GM12892 (cell line): Measurements from ENCODE around the gene GABRA5.

ENCODE experiments used
- POLR2A ChIP-seq: IDR thresholded peaks from 2 replicates; pipeline ENCODE4 v1.6.1; 2011; ENCODE audit warnings: low read depth, low read length, control low read depth
- POLR2AphosphoS5 ChIP-seq: IDR thresholded peaks from 2 replicates; pipeline ENCODE4 v1.6.1; 2011; ENCODE audit warnings: low read depth, low read length, control low read depth

DNA sequence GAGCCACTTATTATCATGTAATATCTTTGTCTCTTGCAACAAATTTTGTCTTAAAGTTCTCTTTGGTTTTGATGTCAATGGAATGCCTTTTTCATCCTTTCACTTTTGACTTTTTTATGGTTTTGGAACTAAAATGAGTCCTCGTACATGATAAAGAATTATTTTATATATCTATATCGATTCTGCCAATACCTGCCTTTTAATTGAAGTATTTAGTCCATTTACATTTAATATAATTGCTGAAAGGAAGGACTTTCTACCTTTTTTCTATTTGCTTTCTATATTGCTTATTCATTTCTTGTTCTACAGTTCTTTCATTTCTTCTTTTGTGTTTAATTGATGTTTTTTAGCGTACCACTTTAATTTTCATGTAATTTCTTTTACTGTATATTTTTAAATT is 32.8 kb downstream of the GABRA5 start:
- TF ChIP-seq POLR2AphosphoS5 (no peak), POLR2A (no peak)
